GM23338 (cell line): Measurements from ENCODE around the gene TPD52L2. TPM values are rescaled to one million over a fixed set of nuclear protein-coding genes. Genes with fewer than 3 reads are reported as not detected.

Experiments
- ATAC-seq: fragments of 200-7000 bp; cut with Tn5 transposase; 3 replicates; pipeline ENCODE4 v1.9.1; 2020
- DNase-seq: peaks from one replicate; pipeline ENCODE4 v3.0.0-alpha.2; 2015; ENCODE audit warnings: low spot score
- H2AFZ ChIP-seq: fragments of 200-600 bp; sonication (generic); 2 replicates; pipeline ENCODE4 v1.8.0; 2016; ENCODE audit warnings: antibody characterized with exemption, mild to moderate bottlenecking, moderate library complexity
- H3F3A ChIP-seq: fragments of 200-600 bp; sonication (generic); replicated peaks from 2 replicates; pipeline ENCODE4 v1.8.0; 2017; ENCODE audit warnings: antibody characterized with exemption, mixed run types, low read depth
- H3K27ac ChIP-seq: fragments of 200-600 bp; sonication (generic); 2 replicates; pipeline ENCODE4 v1.6.1; 2016; ENCODE audit warnings: low read depth
- H3K27me3 ChIP-seq: fragments of 200-600 bp; sonication (generic); 2 replicates; pipeline ENCODE4 v1.8.0; 2016; ENCODE audit warnings: mild to moderate bottlenecking, mixed run types, moderate library complexity; ENCODE audit not compliant: insufficient read depth
- H3K36me3 ChIP-seq: fragments of 200-600 bp; sonication (generic); 2 replicates; pipeline ENCODE4 v1.8.0; 2016; ENCODE audit warnings: mild to moderate bottlenecking; ENCODE audit not compliant: insufficient read depth
- H3K4me1 ChIP-seq: fragments of 200-600 bp; sonication (generic); 2 replicates; pipeline ENCODE4 v1.8.0; 2016; ENCODE audit warnings: mild to moderate bottlenecking, moderate library complexity; ENCODE audit not compliant: insufficient read depth
- H3K4me2 ChIP-seq: fragments of 200-600 bp; sonication (generic); 2 replicates; pipeline ENCODE4 v1.7.1; 2017; ENCODE audit warnings: mixed run types
- H3K4me3 ChIP-seq: fragments of 200-600 bp; sonication (generic); 2 replicates; pipeline ENCODE4 v1.6.1; 2016; ENCODE audit warnings: mixed run types
- H3K79me2 ChIP-seq: fragments of 200-600 bp; sonication (generic); replicated peaks from 2 replicates; pipeline ENCODE4 v1.8.0; 2017; ENCODE audit warnings: mild to moderate bottlenecking; ENCODE audit not compliant: insufficient read depth
- H3K9me2 ChIP-seq: fragments of 200-600 bp; sonication (generic); 2 replicates; pipeline ENCODE4 v1.8.0; 2017; ENCODE audit not compliant: insufficient read depth
- H4K20me1 ChIP-seq: fragments of 200-600 bp; sonication (generic); replicated peaks from 2 replicates; pipeline ENCODE4 v1.8.0; 2017; ENCODE audit warnings: mild to moderate bottlenecking; ENCODE audit not compliant: insufficient read depth
- H3K27ac Mint-ChIP-seq: 2 replicates; pipeline ENCODE4 v1.8.0; 2020; ENCODE audit warnings: inconsistent platforms, mild to moderate bottlenecking, moderate library complexity, mixed read lengths
- H3K27me3 Mint-ChIP-seq: 3 replicates; pipeline ENCODE4 v1.8.0; 2022; ENCODE audit warnings: low read depth, mild to moderate bottlenecking, moderate library complexity, mixed read lengths, inconsistent platforms; ENCODE audit not compliant: insufficient read depth, poor library complexity
- H3K36me3 Mint-ChIP-seq: 3 replicates; pipeline ENCODE4 v1.8.0; 2021; ENCODE audit warnings: low read depth, mild to moderate bottlenecking, inconsistent platforms, moderate library complexity, mixed read lengths
- H3K4me1 Mint-ChIP-seq: 3 replicates; pipeline ENCODE4 v1.8.0; 2020; ENCODE audit warnings: mild to moderate bottlenecking, inconsistent platforms, mixed read lengths
- H3K4me3 Mint-ChIP-seq: 3 replicates; pipeline ENCODE4 v1.8.0; 2021; ENCODE audit warnings: moderate library complexity, mild to moderate bottlenecking, inconsistent platforms, mixed read lengths
- H3K9me3 Mint-ChIP-seq: 3 replicates; pipeline ENCODE4 v1.8.0; 2020; ENCODE audit warnings: moderate library complexity, mild to moderate bottlenecking, inconsistent platforms, mixed read lengths
- CTCF ChIP-seq, 2 experiments: fragments of 200-600 bp in 1 of 2; sonication (generic) in 1 of 2; conservative IDR thresholded peaks; 2 replicates each; pipeline versions ENCODE4 v1.5.1 to v1.6.1; 2016 to 2017; ENCODE audit warnings: antibody characterized with exemption in 2 of 2, low read depth in 2 of 2, mild to moderate bottlenecking in 2 of 2, moderate library complexity in 1 of 2
- ETS1 ChIP-seq: IDR thresholded peaks from 2 replicates; pipeline ENCODE4 v1.6.1; 2016; ENCODE audit warnings: antibody characterized with exemption
- EZH2 ChIP-seq: fragments of 200-600 bp; sonication (generic); IDR thresholded peaks from one replicate; pipeline ENCODE4 v1.8.0; 2017; ENCODE audit warnings: antibody characterized with exemption, mild to moderate bottlenecking, low read depth; ENCODE audit not compliant: unreplicated experiment
- EZH2phosphoT487 ChIP-seq: fragments of 200-600 bp; sonication (generic); IDR thresholded peaks from one replicate; pipeline ENCODE4 v1.8.1; 2018; ENCODE audit warnings: antibody characterized with exemption; ENCODE audit not compliant: unreplicated experiment
- JUNB ChIP-seq: IDR thresholded peaks from one replicate; pipeline ENCODE4 v1.6.1; 2016; ENCODE audit warnings: antibody characterized with exemption; ENCODE audit not compliant: unreplicated experiment
- NANOG ChIP-seq: IDR thresholded peaks from 2 replicates; pipeline ENCODE4 v1.6.1; 2016; ENCODE audit warnings: antibody characterized with exemption, borderline replicate concordance
- REST ChIP-seq: IDR thresholded peaks from one replicate; pipeline ENCODE4 v1.6.1; 2018; ENCODE audit warnings: antibody characterized with exemption; ENCODE audit not compliant: unreplicated experiment
- STAT1 ChIP-seq: IDR thresholded peaks from one replicate; pipeline ENCODE4 v1.6.1; 2016; ENCODE audit warnings: antibody characterized with exemption; ENCODE audit not compliant: unreplicated experiment
- ZNF114 ChIP-seq: fragments of 250-450 bp; sonication (Bioruptor Pico); IDR thresholded peaks from 2 replicates; pipeline ENCODE4 v1.5.0; 2020; ENCODE audit warnings: mild to moderate bottlenecking, moderate library complexity
- ZNF331 ChIP-seq: fragments of 250-450 bp; sonication (Bioruptor Pico); IDR thresholded peaks from 2 replicates; pipeline ENCODE4 v1.5.0; 2020; ENCODE audit warnings: low read depth, mild to moderate bottlenecking, moderate library complexity
- polyA plus RNA-seq: library from polyadenylated mRNA; unstranded; fragments of >200 nt; fragmentation: Nextera tagmentation; extraction: Ambion mirVana; gene quantifications from 2 replicates; pipeline ENCODE4 v1.2.1, GENCODE V29; 2016
- total RNA-seq: library from RNA; depleted of rRNA; stranded (reverse); fragments of >200 nt; shearing (Covaris generic); gene quantifications from 2 replicates; pipeline ENCODE4 v1.2.3, GENCODE V29; 2014

The TPD52L2 gene
- total and polyA plus RNA-seq, 2 experiments from 2014 or later, result 40.2 to 103 TPM

GRCh38 chr20:63828545-63828944, 36.5 kb upstream of the TPD52L2 start:
- H3K36me3 ChIP-seq, result no peaks in the 10 kb centered on the region
- peaks cover 38% of the 10 kb centered on the region for H3K4me1 Mint-ChIP-seq
- peaks cover 41% of the 10 kb centered on the region for H3K27me3 ChIP-seq
- H3K27ac Mint-ChIP-seq, result no peak overlapping the region
- H3K4me2 ChIP-seq, result peak overlapping the region; percentile 93; the same call in 1 of the 2 replicates
- no peaks in the 10 kb centered on the region; the same call in 1 of the 3 replicates for H3K36me3 Mint-ChIP-seq
- peaks cover 17% of the 10 kb centered on the region for H3K4me1 ChIP-seq
- no peak overlapping the region for H3K27ac ChIP-seq
- H3K9me3 Mint-ChIP-seq, result no peaks in the 10 kb centered on the region
- peaks cover 33% of the 10 kb centered on the region; the same call in 1 of the 2 replicates for H3F3A ChIP-seq
- ATAC-seq (no peak), DNase-seq (no peak)
- H2AFZ ChIP-seq, result no peak overlapping the region
- no peaks in the 10 kb centered on the region for H3K9me2 ChIP-seq
- no peak overlapping the region; the same call in 1 of the 2 replicates for H3K4me3 ChIP-seq
- peaks cover 39% of the 10 kb centered on the region for H4K20me1 ChIP-seq
- TF ChIP-seq REST (no peak), ZNF114 (no peak), JUNB (no peak), NANOG (no peak), EZH2phosphoT487 (no peak), ZNF331 (no peak), STAT1 (no peak), ETS1 (no peak), CTCF (conservative IDR thresholded peaks at IDR 0.05; ENCODE audit: low read depth in 2 of 2) (no peak), EZH2 (no peak)
- peaks cover 34% of the 10 kb centered on the region for H3K27me3 Mint-ChIP-seq
- peak overlapping the region; percentile 21; the same call in 2 of the 3 replicates for H3K4me3 Mint-ChIP-seq
- peaks cover 51% of the 10 kb centered on the region for H3K79me2 ChIP-seq
